ENCODE data around the gene ADCYAP1R1.

Gene ADCYAP1R1

DNA sequence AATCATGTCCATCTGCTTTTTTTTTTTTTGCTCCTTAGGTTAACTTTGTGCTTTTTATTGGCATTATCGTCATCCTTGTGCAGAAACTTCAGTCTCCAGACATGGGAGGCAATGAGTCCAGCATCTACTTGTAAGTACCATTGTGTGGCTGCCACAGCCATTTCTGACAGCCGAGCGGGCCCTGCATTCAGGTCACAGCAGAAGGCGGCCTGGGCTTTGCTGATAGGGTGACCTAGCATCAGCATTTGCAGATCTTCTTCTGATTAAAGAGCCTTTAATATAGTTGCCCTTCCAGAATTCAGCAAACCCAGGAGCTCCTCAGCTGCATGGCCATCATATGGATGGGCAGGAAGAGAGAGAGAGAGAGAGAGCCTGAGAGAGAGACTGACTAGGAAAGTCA is 40.5 kb downstream of the ADCYAP1R1 start:
- no peak for DNase-seq

DNA sequence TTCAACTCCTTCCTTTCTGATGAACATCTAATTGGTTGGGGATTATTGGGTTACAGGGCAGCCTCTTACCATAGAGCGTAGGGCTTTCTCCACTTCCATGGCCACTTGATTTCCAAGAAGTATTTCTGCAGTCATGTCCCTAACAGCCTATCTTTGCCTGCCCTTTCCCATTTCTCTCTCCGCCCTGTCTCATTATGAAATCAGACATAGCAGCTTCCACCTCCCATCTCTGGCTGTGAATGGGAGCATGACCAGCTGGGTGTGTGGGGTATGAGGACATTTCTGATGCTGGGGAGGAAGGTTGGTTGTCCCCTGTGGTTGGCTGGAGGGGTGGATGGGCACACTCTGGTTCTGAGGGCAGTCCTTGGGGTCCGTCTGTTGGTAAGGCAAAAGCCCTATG is 41.2 kb downstream of the ADCYAP1R1 start:
- DNase-seq: no peak

DNA sequence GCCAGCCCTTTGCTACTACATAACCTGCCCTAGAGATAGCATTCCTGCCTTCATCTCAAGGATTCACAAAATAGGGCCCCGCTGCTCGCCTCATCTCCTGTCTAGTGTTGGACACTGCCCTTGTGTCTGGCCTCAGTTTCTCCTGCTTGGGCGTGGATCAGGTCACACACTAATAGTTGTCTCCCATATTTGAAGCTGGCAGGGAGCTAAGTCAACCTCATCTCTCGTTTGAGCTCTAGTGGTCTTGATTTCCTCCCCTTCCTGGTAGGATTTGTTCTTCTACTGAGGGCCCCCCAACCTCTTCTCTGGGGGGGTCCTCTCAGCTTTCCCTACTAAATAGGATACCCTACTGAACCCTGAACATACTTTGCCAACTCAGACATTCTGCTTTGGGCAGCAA is 42.2 kb downstream of the ADCYAP1R1 start:
- no peak for DNase-seq

DNA sequence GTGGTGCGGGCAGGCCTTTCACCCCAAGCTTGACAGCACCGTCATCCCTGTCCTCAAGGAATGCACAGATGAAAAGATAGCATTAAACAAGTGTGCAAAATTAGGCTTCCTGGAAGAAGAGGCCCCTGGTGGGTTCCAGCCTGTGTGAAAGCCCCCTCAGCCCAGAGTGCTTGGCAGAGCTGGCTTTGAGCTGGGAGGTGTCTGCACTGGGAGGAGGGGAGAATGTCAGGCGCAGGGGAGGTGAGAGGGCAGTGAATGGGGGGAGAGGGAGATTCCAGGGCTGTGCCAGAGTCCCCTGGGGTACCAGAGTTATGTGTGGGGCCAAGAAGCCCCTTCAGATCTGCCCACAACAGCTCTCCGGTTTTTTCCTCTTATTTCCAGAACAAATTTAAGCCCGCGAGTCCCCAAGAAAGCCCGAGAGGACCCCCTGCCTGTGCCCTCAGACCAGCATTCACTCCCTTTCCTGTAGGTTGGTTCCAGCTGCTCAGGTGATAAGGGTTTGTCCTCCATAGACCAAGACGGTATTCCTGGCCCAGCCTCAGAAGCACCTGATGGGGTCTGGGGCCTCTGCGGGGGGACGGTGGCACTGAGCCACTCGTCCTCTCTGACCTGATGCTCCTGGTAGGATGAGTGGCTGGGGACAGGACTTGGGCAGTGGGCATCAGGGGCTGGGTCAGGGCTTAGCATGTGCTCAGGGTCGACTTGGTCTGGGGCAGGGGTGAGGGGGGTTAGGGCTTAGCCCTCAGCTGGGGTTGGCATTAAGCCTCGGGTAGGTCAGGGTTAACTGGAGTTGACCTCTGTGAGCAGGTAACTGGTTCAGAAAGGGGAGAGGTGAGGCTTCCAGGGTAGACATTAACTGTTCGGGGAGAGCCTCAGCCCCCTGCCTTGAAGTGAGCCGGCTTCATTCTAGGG is 43.4 kb downstream of the ADCYAP1R1 start:
- DNase-seq: no peak

DNA sequence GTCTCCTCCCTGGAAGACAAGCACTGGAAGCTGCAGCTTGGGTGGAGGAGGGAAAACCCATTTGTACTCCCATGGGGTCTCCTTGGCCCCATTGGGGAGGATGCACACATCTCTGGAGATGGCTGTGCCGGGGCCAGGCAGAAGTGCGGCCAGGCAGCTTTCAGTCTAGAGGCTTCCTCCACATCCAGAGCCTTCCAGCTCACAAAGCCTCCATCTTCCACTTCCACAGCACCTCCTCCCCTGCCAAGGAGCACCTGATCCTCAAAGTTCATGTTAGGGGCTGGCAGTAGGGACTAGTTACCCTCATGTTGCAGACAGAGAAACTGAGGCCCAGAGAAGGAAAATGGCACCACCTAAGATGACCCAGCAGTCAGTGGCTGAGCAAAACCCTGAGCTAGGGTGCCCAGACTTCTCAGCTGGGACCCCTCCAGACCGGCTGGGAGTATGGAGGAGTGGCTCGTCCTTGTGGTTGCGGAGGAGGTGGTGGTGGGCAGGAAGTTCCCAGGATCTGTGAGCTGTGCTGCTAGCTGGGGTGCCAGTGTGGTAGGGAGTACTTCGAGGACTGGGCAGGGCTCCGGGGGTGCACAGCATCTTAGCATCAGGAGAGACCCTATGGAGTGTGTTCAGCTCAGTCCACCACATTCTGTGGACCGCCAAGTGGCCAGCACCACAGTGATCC is 44.2 kb downstream of the ADCYAP1R1 start:
- DNase-seq: no peak

DNA sequence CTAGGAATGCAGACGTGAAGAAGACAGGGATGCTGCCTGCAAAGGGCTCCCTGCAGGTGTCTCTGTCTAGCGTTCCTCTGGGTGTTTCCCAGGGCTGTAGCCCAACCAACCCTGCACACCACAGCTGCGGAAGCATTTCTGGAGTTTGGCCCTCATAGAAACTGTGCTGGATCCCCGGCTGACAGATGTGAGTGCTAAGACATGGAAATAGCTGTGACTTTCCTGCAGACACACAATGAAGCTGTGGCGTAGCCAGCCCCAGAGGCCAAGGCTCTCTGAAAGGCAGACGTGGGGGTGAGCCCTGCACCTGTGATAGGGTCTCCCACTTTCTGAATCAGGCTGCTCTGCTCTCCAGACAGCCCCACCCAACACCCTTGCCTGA is 44.8 kb downstream of the ADCYAP1R1 start:
- DNase-seq: no peak

DNA sequence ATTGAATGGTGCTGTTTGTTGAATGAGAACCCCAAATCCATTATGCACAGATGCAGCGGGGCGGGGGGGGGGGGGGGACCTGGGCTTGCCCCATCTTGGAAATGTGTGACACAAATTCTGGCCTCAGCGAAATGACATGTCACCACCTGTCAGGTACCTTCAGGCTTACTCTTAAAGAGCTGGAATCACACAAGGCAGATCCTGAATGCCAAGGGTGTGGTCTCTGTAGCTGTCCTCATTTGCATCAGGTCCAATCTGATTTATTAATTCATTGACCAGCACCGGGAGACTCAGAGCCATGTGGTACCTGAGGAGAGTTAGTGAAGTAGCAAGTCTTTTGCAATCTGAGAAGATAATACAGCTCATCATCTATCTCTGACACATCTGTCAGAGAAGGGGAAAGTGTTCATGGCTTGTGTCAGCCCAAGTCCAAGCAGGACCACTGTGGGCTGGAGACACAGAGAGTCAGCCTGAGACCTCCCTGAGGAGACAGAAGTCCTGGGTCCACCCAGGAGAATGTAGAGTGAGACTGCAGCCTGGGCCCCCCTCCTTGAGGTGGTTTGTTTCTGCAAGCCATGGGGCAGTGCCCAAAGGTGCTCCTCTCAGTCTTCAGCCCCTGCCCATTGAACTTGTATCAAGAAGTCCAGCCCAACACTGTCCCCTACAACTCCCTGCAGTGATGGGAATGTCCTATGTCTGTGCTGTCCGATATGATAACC is 46.7 kb downstream of the ADCYAP1R1 start:
- DNase-seq: no peak

DNA sequence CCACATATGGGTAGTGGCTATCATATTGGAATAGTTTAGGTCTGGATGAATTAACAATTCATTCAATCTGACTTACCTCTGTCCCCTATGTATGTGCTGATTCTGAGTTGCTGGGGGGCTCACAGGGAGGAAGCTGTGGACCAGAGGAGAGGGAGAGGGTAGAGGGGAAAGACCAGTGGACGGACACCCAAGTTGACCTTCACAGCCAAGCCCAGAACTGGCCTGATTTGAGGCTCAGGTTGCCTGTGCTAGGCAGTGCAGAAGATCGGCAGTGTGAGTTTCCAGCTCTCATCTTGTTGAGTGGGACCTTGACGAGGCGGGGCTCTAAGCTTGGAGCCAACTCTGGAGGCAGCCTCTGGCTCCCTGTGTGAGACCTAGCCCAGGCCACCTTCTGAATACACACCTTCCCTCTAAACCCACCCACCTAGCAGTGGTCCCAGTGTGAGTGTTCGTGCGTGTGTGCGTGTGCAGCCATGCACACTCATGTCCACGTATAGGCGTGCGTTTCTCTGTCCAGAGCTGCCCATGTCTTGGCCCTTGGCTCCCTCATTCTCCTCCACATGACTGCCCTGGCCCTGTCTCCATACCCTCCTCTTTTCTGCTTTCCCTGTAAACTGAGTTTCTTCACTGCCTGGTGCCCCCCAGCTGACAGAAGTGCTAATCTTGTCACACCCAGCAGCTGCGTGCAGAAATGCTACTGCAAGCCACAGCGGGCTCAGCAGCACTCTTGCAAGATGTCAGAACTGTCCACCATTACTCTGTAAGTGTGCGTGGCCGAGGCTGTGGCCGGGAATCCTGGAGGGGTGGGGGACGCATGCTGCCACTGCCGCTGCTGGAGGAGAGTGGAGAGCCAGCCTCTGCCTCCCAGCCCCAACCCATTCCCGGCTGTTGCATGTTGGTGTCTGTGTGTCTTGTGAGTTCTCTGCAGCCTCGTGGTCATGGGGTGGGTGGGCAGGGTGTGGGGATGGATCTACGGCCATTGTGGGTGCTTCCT is 47.6 kb downstream of the ADCYAP1R1 start:
- DNase-seq: no peak

DNA sequence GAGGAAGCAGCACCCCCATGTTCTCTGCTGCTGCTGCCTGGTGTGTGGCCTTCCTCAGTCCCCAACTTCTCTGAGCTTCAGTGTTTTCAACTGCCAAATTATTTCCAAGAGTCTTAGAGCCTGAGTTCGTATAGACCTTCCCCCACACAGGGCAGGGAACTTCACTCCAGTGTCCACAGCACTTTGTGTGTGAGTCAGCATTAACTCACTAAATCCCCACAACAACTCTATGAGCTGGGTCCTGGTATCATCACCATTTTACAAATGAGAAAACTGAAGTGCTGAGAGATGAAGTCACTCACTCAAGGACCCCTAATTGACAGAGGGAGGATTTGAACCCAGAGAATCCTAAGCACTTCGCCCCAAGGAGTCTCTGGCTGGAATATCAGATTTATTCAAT is 48.3 kb downstream of the ADCYAP1R1 start:
- DNase-seq: no peak

DNA sequence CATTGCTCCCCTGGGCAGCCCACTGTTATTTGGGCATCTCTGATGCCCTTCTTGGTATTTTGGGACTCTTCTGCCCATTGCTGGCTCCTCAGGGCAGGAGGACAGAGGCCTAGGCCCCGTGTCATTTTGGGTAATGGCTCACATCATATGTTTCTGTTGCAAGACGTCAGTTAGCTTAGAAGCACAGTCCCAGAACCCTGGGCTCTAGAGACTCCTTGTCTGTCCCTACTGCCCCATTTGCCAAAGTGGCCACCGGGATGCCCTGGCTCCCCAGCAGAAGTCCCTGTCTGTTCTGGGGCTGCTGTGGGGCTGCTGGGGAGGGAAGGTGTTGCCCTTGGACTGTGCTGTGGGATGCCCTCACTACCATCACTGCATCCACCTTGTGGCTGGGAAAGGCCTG is 48.8 kb downstream of the ADCYAP1R1 start:
- no peak for DNase-seq

DNA sequence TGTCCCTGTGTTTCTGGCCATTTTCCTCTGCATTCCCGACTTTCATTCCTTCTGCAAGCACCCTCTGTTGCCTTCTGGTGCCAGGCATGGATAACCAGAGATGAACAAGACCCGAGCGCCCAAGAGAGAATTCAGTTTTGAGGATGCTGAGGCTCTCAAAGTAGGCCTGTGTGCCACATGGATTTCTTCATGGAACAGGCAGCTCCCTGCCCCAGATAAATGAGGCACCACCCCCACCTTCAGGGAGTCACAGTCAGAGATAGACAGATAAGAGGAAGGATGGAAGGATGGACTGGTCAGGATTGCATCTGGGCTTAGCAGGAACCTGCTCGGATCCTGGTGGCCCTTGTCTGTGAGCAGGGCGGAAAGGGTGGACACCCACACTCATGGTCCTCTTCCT is 49.4 kb downstream of the ADCYAP1R1 start:
- no peak for DNase-seq

DNA sequence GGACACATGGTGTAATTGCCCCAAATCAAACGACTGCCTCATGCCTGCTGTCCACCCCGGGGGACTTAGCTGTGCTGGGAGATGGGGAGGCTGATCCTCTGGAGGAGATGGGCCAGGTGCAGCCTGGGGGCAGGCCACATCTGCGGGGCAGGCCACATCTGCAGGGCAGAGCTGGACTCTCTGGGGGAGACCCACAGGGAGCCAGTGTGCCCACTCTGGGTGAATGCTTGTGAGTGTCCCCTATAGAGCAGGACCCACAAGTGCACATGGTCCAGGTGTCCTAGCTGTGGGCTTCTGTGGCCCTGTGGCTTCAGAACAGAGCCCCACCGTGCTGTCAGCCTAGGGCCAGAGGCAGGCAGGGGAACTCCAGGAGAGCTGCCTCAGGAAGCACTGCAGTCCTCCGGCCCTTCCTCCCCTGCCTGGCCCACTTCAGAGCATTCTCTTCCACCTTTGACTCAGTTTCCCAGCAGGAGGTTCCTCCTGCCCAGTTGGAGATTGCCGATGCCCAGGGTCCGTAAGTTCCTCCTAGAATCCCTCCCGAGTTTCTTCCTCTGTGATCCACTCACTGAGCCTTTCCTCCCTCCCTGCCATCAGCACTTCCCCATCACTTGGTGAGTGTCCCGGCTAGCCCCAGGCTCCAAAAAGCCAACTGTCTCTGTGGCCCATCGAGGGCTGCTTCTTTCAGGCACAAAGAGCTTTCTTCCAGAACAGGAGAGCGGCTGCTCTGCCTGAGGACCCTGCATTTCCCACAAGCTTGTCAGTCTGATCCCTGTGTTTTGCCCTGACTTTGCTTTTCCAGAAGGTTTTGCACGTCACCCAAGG is 50.3 kb downstream of the ADCYAP1R1 start:
- no peak for DNase-seq

DNA sequence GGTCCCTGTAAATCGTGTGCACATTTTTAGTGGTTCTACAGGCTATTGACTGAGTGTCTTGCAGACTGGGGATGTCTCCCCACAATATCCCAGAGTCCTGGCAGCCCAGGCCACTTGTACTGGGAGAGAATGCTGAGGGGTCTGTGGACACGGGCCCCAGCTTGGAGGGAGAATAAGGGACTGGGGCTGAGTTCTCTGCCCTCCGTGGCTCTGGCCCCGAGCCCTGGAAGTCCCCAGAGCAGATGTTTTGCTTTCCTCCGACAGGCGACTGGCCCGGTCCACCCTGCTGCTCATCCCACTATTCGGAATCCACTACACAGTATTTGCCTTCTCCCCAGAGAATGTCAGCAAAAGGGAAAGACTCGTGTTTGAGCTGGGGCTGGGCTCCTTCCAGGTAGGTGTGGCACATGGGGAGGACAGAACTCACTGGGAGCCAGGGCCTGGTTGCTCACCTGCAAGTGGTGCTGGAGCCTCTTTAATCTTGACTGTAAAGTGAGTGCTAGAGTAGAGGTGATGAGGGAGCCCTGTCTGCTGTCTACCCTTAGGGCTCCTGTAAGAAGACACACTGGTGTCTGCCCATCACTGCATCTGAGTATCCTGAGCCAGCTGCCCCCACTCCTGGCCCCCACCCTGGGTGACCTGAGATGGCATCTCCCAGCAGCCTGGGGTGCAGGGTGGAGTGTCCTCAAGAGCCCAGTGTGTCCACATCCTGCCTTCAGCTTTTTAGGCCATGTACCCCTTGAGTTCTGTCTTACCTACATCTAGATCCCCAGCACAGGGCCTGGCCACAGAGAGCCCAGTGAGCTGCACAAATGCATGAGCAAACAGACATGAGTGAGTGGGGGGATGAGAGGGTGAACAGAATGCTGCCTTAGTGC is 51.1 kb downstream of the ADCYAP1R1 start:
- no peak for DNase-seq

DNA sequence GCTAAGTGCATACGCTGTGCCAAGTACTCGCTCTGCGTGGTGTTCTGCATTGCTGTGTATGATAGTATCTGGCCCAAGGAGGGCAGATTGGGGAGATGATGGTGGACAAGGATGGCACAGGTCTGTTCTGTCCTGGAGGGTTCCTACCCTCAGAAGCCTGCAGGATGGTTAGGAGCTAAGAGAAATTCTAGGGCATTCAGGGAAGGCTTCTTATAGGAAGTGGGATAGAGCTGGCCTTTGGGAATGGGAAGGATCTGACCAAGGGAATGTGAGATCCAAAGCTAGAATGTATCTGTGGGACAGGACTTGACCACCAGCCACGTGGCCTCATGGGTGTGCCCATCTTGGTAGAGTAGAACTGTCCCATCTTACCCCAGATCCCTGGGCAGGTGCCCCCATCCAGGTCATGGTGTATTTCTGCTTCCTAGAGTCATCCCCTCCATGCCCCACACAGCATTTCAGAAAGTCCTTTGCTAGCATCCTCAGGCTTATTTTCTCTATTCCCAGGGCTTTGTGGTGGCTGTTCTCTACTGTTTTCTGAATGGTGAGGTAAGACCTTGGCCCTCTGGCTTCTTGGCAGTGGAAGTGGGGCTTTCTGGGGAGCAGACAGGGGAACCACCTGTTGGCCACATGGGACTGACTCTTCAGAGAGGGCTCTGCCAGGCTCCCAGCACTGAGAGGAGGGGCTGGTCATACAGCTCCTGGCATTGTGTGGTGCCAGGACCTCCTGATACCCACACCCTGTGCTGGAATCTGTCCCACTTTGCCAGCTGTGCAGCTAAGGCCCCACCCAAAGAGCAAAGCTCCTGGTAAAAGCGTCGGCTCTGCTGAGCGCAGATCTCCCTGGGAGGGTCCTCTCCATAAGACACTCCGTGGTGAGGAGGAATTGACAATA is 52.5 kb downstream of the ADCYAP1R1 start:
- no peak for DNase-seq

DNA sequence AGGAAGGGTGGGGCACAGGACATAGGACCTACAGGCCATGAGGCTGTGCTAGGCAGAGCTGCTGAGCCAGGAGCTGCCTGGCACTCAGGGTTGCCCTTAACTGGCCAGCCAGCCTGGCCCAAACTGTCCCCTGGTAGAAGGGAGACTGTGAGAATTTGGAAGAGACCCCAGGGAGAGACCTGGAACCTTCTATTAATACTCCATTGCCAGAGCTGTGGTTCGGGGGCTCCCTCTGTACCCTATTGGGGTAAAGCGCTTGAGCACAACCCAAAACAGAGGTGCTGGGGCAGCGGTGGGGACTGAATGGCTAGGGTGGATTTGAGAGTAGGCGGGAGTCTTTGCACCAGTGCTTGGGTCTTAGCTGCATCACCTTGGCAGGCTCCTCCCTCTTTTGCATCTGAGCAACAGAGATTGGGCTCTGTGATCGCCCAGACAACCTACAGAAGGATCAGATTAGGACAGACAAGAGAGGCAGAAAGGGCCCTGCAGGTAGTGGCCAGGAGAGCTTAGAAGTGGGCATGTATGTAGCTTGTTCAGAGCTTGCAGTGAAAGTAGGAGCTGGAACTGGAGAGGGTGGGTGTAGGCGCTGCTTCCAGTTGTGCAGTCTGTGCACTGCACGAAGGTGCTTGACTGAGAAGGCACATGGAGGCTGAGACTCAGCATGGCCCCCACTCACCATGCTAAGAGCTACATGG is 53.3 kb downstream of the ADCYAP1R1 start:
- no peak for DNase-seq

DNA sequence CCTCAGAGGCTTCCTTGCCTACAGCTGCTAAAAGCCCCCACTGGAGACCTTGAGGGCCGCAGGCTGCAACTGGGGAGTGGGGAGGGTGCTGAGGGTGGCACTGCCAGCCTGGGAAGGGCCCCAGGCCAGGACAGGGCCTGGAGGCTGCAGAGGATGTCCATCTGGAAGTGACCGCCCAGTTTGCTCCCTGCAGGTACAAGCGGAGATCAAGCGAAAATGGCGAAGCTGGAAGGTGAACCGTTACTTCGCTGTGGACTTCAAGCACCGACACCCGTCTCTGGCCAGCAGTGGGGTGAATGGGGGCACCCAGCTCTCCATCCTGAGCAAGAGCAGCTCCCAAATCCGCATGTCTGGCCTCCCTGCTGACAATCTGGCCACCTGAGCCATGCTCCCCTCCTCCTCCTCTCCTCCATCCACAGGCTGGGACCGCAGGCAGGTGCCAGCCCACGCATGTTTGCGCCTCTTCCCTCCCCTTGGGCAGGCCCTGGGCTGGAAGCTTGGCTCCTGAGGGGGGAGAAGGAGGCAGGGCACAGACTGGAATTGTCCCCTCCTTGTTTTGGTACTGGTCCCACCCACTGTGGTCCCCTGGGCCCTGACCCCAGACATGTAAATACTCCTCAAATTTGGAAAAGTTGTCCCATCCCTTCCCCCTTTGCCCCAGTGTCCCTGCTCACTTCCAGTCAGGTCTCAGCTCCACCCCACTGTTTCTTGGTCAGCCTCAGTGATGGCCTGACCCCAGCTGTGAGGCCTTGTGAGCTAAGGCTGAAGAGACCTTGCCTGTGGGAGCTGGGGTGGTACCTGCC is 54.4 kb downstream of the ADCYAP1R1 start:
- DNase-seq: no peak

DNA sequence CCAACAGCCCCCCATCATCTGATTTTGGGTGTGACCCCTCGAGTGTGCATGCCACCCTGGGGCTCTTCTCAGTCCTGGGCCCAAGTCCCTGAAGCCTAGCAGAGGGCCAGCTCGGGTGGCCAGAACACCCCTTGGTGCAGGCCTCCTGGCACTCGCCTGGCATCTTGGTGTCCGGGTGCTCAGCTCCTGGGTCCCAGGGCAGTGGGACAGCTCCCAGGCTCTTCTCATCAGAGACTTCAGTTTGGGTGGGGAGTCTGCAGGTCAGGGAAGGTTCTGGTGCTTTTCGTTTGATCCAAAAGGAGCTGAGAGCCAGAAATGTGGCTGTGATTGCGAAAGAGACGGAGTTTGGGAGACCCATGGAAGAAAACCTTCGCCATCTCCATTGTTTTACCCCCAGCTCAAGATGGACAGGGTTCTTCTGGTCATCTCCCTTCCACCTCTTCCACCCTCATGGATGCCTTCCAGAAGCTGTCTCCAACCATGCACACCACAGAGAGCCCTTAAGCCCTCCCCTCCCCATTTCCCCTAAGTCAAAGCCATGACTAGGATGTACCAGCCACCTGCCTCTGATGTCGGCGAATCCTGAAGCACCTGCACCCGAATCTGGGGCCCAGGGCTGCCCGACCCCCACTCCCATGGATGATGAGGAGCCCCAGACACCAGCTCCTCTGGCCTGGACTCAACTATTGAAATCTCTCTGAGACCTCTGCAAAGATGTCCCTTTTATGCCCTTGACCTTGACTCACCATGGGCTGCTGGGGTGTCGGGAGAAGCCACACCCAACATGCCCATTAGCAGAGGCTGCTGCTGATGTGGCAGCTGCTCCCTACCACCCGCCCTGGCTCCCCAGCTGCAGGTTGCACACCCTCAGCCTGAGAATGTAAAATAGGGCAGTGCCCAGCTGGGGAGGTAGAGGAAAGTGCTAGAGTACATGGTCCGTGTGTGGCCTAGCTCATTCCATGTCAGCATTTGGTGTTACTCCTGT is 55.3 kb downstream of the ADCYAP1R1 start:
- DNase-seq: no peak

Data from NCI-H2107 (cell line).